BLaER1 (cell line): Measurements from ENCODE around the gene ZNF507.

Experiments
- H3K27ac ChIP-seq: shearing (Covaris generic); formaldehyde crosslinking; 2 replicates; pipeline ENCODE4 v1.8.1; 2022
- H3K27me3 ChIP-seq: shearing (Covaris generic); formaldehyde crosslinking; 2 replicates; pipeline ENCODE4 v1.8.1; 2022
- H3K36me3 ChIP-seq: shearing (Covaris generic); formaldehyde crosslinking; 2 replicates; pipeline ENCODE4 v1.8.1; 2022
- H3K4me1 ChIP-seq: shearing (Covaris generic); formaldehyde crosslinking; 2 replicates; pipeline ENCODE4 v1.8.1; 2022
- H3K4me2 ChIP-seq: shearing (Covaris generic); formaldehyde crosslinking; 2 replicates; pipeline ENCODE4 v1.8.1; 2022
- H3K4me3 ChIP-seq: shearing (Covaris generic); formaldehyde crosslinking; 2 replicates; pipeline ENCODE4 v1.8.1; 2022
- H3K9ac ChIP-seq: shearing (Covaris generic); formaldehyde crosslinking; 2 replicates; pipeline ENCODE4 v1.8.1; 2022
- H3K9me3 ChIP-seq: shearing (Covaris generic); formaldehyde crosslinking; 2 replicates; pipeline ENCODE4 v1.8.1; 2022
- H4K20me1 ChIP-seq: shearing (Covaris generic); formaldehyde crosslinking; 2 replicates; pipeline ENCODE4 v1.8.1; 2022
- Cebpa-rat ChIP-seq: shearing (Covaris generic); IDR thresholded peaks from 2 replicates; pipeline ENCODE4 v1.8.1; 2022

Gene ZNF507

GRCh38 chr19:32405431-32406160 is 60.2 kb downstream of the ZNF507 start, which contains the start of gene DPY19L3:
TSS of gene DPY19L3 (plus strand) at chr19:32405770. CDS start at chr19:32408254, 2,484 bp downstream.
- Histone ChIP-seq H3K4me2 (peak within 1 kb of the TSS; percentile 82), H3K27ac (peak within 1 kb of the TSS; percentile 96), H3K4me3 (peak within 1 kb of the TSS; percentile 90), H3K4me1 (peaks cover 23% of the 10 kb centered on the region), H3K9ac (peak within 1 kb of the TSS; percentile 93), H3K36me3 (peaks cover 30% of the 10 kb centered on the region), H4K20me1 (no peaks in the 10 kb centered on the region), H3K9me3 (no peaks in the 10 kb centered on the region), H3K27me3 (no peaks in the 10 kb centered on the region)
- no peak for TF ChIP-seq Cebpa-rat

- no peak for TF ChIP-seq Cebpa-rat
- Histone ChIP-seq H3K4me1 (peaks cover 23% of the 10 kb centered on the region), H3K4me3 (peak overlapping the region; percentile 90), H3K27me3 (no peaks in the 10 kb centered on the region), H3K9me3 (no peaks in the 10 kb centered on the region), H3K27ac (peak overlapping the region; percentile 96), H3K36me3 (peaks cover 38% of the 10 kb centered on the region), H3K9ac (peak overlapping the region; percentile 93), H4K20me1 (no peaks in the 10 kb centered on the region), H3K4me2 (peak overlapping the region; percentile 82)
Measured at GRCh38 chr19:32406161-32407003, 61.0 kb downstream of the ZNF507 start.

GRCh38 chr19:32407004-32407992 is 61.9 kb downstream of the ZNF507 start:
- peaks cover 23% of the 10 kb centered on the region for H3K4me1 ChIP-seq
- no peaks in the 10 kb centered on the region for H3K27me3 ChIP-seq
- no peak for TF ChIP-seq Cebpa-rat
- no peaks in the 10 kb centered on the region for H3K9me3 ChIP-seq
- H4K20me1 ChIP-seq, result no peaks in the 10 kb centered on the region
- H3K36me3 ChIP-seq, result peaks cover 46% of the 10 kb centered on the region
- H3K4me2 ChIP-seq, result peak overlapping the region; percentile 82
- peak overlapping the region; percentile 93; the same call in 1 of the 2 replicates for H3K9ac ChIP-seq
- peak overlapping the region; percentile 90 for H3K4me3 ChIP-seq
- H3K27ac ChIP-seq, result no peak overlapping the region

GRCh38 chr19:32415246-32415645 is 69.8 kb downstream of the ZNF507 start:
- H3K4me1 ChIP-seq, result no peaks in the 10 kb centered on the region
- H3K27ac ChIP-seq, result no peak overlapping the region
- TF ChIP-seq Cebpa-rat, result no peak
- no peak overlapping the region for H3K4me2 ChIP-seq
- H3K9me3 ChIP-seq, result no peaks in the 10 kb centered on the region
- H4K20me1 ChIP-seq, result no peaks in the 10 kb centered on the region
- H3K36me3 ChIP-seq, result peaks cover 88% of the 10 kb centered on the region
- no peak overlapping the region for H3K9ac ChIP-seq
- no peak overlapping the region for H3K4me3 ChIP-seq
- H3K27me3 ChIP-seq, result no peaks in the 10 kb centered on the region

GRCh38 chr19:32415669-32416068 is 70.3 kb downstream of the ZNF507 start:
- no peaks in the 10 kb centered on the region for H3K4me1 ChIP-seq
- H3K27me3 ChIP-seq, result no peaks in the 10 kb centered on the region
- H3K36me3 ChIP-seq, result peaks cover 88% of the 10 kb centered on the region
- no peak overlapping the region for H3K4me2 ChIP-seq
- TF ChIP-seq Cebpa-rat, result no peak
- no peaks in the 10 kb centered on the region for H4K20me1 ChIP-seq
- no peaks in the 10 kb centered on the region for H3K9me3 ChIP-seq
- H3K4me3 ChIP-seq, result no peak overlapping the region
- no peak overlapping the region for H3K9ac ChIP-seq
- no peak overlapping the region for H3K27ac ChIP-seq

GRCh38 chr19:32416749-32417456 is 71.5 kb downstream of the ZNF507 start:
- Histone ChIP-seq H3K4me1 (peaks cover 6% of the 10 kb centered on the region), H3K9ac (no peak overlapping the region), H3K4me3 (no peak overlapping the region), H3K4me2 (no peak overlapping the region), H3K9me3 (no peaks in the 10 kb centered on the region), H3K36me3 (peaks cover 83% of the 10 kb centered on the region), H4K20me1 (no peaks in the 10 kb centered on the region), H3K27ac (no peak overlapping the region), H3K27me3 (no peaks in the 10 kb centered on the region)
- TF ChIP-seq Cebpa-rat, result no peak

GRCh38 chr19:32418155-32418554 is 72.7 kb downstream of the ZNF507 start:
- no peak for TF ChIP-seq Cebpa-rat
- Histone ChIP-seq H3K27me3 (no peaks in the 10 kb centered on the region), H3K4me2 (no peak overlapping the region), H3K4me1 (peaks cover 10% of the 10 kb centered on the region), H3K36me3 (peaks cover 74% of the 10 kb centered on the region), H4K20me1 (no peaks in the 10 kb centered on the region), H3K9me3 (no peaks in the 10 kb centered on the region), H3K9ac (no peak overlapping the region), H3K27ac (no peak overlapping the region), H3K4me3 (no peak overlapping the region)

GRCh38 chr19:32421589-32422361 is 76.4 kb downstream of the ZNF507 start:
- Histone ChIP-seq H3K27ac (no peak overlapping the region), H3K9ac (no peak overlapping the region), H3K4me1 (peaks cover 10% of the 10 kb centered on the region), H3K4me3 (no peak overlapping the region), H3K4me2 (peak overlapping the region; percentile 20), H3K27me3 (no peaks in the 10 kb centered on the region), H4K20me1 (no peaks in the 10 kb centered on the region), H3K9me3 (no peaks in the 10 kb centered on the region), H3K36me3 (peaks cover 56% of the 10 kb centered on the region)
- TF ChIP-seq Cebpa-rat, result no peak
